ENCODE data around the gene EIF2S1. TPM values are rescaled to one million over a fixed set of nuclear protein-coding genes. Genes with fewer than 3 reads are reported as not detected.

The EIF2S1 gene
- total RNA-seq, 2 experiments from 2014 or later: 136 to 150 TPM

DNA sequence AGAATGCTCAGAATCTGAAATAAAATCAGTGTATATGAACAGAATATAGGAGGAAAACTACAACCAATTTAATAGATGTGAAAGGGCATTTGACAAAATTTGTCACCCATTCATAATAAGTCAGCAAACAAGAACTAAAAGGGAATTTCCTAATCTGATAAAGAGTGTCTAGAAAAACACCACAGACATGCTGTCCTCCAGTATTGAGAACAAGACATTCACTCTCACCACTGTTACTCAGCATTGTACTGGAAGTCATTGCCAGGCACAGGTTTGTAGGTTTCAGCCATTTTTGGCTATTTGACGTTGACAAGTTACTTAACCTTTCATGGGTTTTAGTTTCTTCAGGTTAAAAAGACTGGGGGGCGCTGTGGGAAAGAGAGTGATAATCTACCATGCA lies 13.2 kb downstream of the EIF2S1 start:
- POLR2A ChIA-PET: no interaction called here
- H3K4me1 Mint-ChIP-seq (ENCODE audit: low read depth): peaks cover 12% of the 10 kb centered on the region
- CTCF ChIA-PET: interaction anchor here (1.1 kb wide), 1 partner anchor 14 kb away, joined by 3 read pairs; the partner anchor contains the start of genes ATP6V1D and EIF2S1
- no peaks in the 10 kb centered on the region for H3K27me3 Mint-ChIP-seq (ENCODE audit: low read depth)
- peaks cover 56% of the 10 kb centered on the region for H3K36me3 Mint-ChIP-seq (ENCODE audit: low read depth)
- no peak overlapping the region for H3K27ac Mint-ChIP-seq
- no peaks in the 10 kb centered on the region for H3K9me3 Mint-ChIP-seq (ENCODE audit: insufficient read depth)
- H3K4me3 Mint-ChIP-seq: no peak overlapping the region
- no peak for DNase-seq
- ATAC-seq: no peak

DNA sequence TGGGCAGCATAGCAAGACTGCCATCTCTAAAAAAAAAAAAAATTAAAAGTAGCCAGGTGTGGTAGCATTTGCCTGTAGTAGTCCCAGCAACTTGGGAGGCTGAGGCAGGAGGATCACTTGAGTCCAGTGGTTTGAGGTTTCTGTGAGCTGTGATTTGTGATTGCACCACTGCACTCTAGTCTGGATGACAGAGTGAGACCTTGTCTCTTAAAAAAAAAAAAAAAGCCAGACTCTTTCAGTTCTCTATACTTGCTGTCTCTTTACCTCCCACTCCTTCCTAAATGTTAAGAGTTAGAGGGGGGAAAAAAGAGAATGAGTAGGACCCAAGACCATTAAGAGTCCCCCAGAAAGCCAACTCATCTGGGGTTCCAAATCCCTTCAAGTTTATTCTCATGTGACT lies 17.8 kb downstream of the EIF2S1 start:
- H3K4me3 Mint-ChIP-seq: no peak overlapping the region

DNA sequence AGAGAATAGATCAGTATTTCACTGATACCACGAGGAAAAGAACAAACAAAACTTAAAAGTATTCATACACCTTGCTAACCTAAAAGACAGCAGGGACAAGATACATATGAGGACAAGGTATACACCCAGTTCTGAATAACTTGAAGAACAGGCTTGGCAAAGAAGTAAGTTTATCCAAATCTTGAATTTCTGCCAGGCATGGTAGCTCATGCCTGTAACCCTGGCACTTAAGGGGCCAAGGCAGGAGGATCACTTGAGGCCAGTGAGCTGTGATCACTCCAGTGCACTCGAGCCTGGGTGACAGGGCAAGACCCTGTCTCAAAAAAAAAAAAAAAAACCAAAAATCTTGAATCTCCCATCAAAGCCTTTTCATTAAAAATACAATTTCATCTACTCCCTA lies 25.0 kb downstream of the EIF2S1 start:
- Mint-ChIP-seq H3K27ac (no peak overlapping the region), H3K27me3 (ENCODE audit: low read depth) (no peaks in the 10 kb centered on the region), H3K9me3 (ENCODE audit: insufficient read depth) (no peaks in the 10 kb centered on the region), H3K4me1 (ENCODE audit: low read depth) (no peaks in the 10 kb centered on the region), H3K4me3 (no peak overlapping the region), H3K36me3 (ENCODE audit: low read depth) (peaks cover 58% of the 10 kb centered on the region)
- ChIA-PET POLR2A (no interaction called here), CTCF (interaction anchor here (1.2 to 1.4 kb wide), 3 partner anchors 25 to 43 kb away, joined by 3 read pairs; partner anchors contain the start of gene EIF2S1)
- ATAC-seq: no peak
- no peak for DNase-seq

More for the DNA sequence above, 17.8 kb downstream of the EIF2S1 start:
- peaks cover 3% of the 10 kb centered on the region for H3K4me1 Mint-ChIP-seq (ENCODE audit: low read depth)
- no peaks in the 10 kb centered on the region for H3K9me3 Mint-ChIP-seq (ENCODE audit: insufficient read depth)
- ChIA-PET CTCF (no interaction called here), POLR2A (no interaction called here)
- H3K27ac Mint-ChIP-seq: no peak overlapping the region
- ATAC-seq (no peak), DNase-seq (no peak)
- no peaks in the 10 kb centered on the region for H3K27me3 Mint-ChIP-seq (ENCODE audit: low read depth)
- H3K36me3 Mint-ChIP-seq (ENCODE audit: low read depth): peaks cover 68% of the 10 kb centered on the region

DNA sequence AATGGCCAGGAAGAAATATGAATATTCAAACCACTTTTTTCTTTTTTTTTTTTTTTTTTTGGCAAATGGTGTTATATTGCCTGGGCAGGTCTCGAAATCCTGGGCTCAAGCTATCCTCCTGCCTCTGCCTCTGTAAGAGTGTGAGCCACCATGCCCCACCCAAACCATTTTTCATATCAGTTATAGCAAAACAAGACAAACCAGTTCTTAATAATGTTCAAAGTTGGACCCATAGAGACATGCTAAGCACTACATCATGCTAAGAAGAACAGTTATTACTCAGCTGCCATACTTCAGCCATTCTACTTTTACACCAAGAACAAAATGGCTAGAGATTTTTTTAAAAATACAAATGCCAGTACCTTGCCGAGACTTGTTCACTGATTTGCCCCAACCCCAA lies 25.5 kb downstream of the EIF2S1 start:
- Mint-ChIP-seq H3K36me3 (ENCODE audit: low read depth) (peaks cover 53% of the 10 kb centered on the region), H3K27ac (peak overlapping the region; percentile 55), H3K27me3 (ENCODE audit: low read depth) (no peaks in the 10 kb centered on the region), H3K9me3 (ENCODE audit: insufficient read depth) (no peaks in the 10 kb centered on the region), H3K4me1 (ENCODE audit: low read depth) (no peaks in the 10 kb centered on the region), H3K4me3 (no peak overlapping the region)
- ChIA-PET CTCF (interaction anchor here (0.8 to 1.4 kb wide), 3 partner anchors 9 to 29 kb away, joined by 3 read pairs; partner anchors contain the start of gene EIF2S1), POLR2A (no interaction called here)
- DNase-seq (no peak), ATAC-seq (no peak)

DNA sequence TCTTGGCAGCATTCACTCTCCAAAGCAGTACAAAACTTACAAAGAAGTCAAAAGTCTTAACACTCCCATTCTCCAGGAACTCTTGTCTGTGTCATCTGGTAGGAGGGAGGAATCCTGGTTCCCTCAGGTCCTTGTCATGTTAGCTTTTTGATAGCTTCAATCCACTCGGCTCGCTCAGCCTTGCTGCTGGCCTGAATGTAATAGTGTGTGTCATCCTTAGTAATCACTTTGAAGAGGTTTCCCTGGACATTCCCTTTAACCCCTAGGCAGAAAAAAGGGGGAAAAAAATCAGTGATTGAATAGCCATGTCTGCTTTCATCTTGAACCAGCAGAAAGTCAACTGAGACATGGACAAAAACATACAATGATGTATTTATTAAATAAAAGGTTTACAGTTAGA lies 27.1 kb downstream of the EIF2S1 start:
- ChIA-PET CTCF (interaction anchor here (1.8 kb wide), 1 partner anchor 27 kb away, joined by 8 read pairs; the partner anchor contains the start of genes ATP6V1D and EIF2S1), POLR2A (no interaction called here)
- Mint-ChIP-seq H3K4me1 (ENCODE audit: low read depth) (peaks cover 3% of the 10 kb centered on the region), H3K4me3 (no peak overlapping the region), H3K9me3 (ENCODE audit: insufficient read depth) (no peaks in the 10 kb centered on the region), H3K27me3 (ENCODE audit: low read depth) (no peaks in the 10 kb centered on the region), H3K36me3 (ENCODE audit: low read depth) (peaks cover 43% of the 10 kb centered on the region), H3K27ac (no peak overlapping the region)
- DNase-seq (no peak), ATAC-seq (no peak)

DNA sequence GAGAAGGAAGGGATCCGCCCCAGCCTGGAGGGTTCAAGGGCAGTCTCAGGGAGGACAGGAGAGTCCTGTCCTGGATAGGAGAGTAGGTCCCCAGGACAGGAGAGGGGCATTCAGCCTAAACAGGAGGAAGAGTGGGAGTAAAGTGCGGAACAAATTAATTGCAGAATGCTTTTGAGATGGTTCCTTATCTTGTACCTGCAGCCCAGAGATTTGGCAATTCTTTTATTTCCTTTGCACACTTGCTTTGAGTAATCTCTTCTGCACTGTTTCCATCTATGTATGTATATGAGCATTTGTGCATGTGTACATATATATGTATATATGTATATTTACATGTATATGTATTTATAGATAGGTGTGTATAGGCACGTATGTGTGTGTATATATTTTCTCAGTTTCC lies 29.1 kb downstream of the EIF2S1 start:
- Mint-ChIP-seq H3K9me3 (ENCODE audit: insufficient read depth) (no peaks in the 10 kb centered on the region), H3K4me3 (no peak overlapping the region), H3K36me3 (ENCODE audit: low read depth) (peaks cover 29% of the 10 kb centered on the region), H3K27ac (no peak overlapping the region), H3K27me3 (ENCODE audit: low read depth) (no peaks in the 10 kb centered on the region), H3K4me1 (ENCODE audit: low read depth) (peaks cover 3% of the 10 kb centered on the region)
- DNase-seq (no peak), ATAC-seq (no peak)
- ChIA-PET POLR2A (no interaction called here), CTCF (no interaction called here)

DNA sequence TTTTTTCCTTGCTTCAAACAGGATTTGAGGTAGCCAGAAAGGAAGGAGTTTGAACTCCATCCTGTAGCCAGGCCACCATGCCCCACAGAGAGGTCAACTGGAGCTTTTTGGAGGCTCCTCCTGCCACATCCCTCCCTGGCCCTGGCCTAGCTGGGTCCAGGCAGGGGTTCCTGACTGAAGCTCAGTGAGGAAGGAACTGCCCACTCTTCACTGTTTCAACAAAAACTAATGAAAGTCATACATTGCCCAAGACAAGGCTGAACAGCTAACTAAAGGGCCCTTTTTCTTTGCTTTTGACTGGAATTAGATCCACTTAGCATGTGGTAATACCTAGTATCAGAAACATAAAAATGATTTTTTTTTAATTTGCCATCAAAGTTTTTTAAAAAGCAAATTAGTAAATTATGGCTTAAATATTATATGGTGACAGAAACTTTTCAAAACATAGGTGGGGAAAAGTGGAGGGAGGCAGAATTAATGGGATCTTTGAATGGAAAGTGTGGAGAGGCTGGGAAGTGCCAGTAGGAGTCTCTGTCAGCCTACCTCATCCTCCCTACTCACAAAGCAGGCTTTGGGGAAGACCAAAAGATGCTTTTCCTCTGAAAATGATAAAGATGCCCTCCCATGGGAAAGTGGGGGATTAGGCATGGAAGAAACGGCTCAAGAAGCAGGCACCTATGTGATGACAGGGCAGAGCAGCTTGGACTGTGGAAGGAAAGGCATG lies 29.8 kb downstream of the EIF2S1 start:
- Mint-ChIP-seq H3K36me3 (ENCODE audit: low read depth) (peaks cover 22% of the 10 kb centered on the region), H3K4me1 (ENCODE audit: low read depth) (peaks cover 3% of the 10 kb centered on the region), H3K4me3 (no peak overlapping the region), H3K27ac (no peak overlapping the region), H3K9me3 (ENCODE audit: insufficient read depth) (no peaks in the 10 kb centered on the region), H3K27me3 (ENCODE audit: low read depth) (no peaks in the 10 kb centered on the region)
- ATAC-seq (no peak), DNase-seq (no peak)
- ChIA-PET POLR2A (no interaction called here), CTCF (interaction anchor here (1.0 kb wide), 1 partner anchor 30 kb away, joined by 3 read pairs; the partner anchor contains the start of genes ATP6V1D and EIF2S1)

DNA sequence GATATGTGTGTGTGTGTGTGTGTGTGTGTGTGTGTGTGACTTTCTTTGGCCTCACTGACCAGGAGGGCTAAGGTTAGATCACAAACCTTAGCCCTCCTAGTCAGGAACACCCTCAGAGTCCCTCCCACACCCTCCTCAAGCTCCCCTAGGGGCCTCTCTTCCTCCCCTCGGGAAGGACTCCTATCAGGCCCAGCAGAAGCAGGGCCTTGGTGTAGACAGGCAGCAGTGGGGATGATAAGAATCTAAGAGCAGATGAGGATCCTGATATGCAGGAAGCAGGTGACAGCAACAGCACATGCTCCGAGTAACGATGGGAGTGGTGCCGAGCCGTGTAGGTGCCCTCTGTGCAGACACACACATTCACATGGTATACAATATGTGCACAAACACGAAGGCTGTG lies 31.1 kb downstream of the EIF2S1 start:
- Mint-ChIP-seq H3K36me3 (ENCODE audit: low read depth) (peaks cover 12% of the 10 kb centered on the region), H3K9me3 (ENCODE audit: insufficient read depth) (no peaks in the 10 kb centered on the region), H3K27me3 (ENCODE audit: low read depth) (no peaks in the 10 kb centered on the region), H3K4me3 (no peak overlapping the region), H3K27ac (no peak overlapping the region), H3K4me1 (ENCODE audit: low read depth) (peaks cover 3% of the 10 kb centered on the region)
- ATAC-seq (no peak), DNase-seq (no peak)
- ChIA-PET CTCF (interaction anchor here (0.6 to 0.9 kb wide), 2 partner anchors 180 to 190 kb away, joined by 3 read pairs; no protein-coding TSS in a partner anchor), POLR2A (no interaction called here)

DNA sequence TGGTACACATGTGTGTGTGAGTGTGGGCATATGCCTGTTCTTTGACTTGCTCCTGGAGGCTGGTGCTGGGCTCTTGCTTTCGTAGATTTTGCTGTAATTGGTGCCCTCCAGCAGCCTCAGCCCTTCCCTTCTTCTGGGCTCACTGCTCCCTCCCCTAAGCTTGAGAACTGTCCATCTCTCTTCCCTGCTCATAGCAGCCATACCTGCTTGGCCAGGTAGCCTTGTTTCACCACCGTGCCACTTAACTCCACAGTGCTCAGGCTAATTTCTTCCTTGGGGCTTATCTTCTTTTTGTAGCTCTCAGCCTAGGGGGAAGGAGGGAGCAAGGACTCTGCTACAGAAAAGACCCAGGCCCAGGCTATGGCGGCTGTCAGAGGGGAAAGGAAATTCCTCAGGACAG lies 32.0 kb downstream of the EIF2S1 start:
- Mint-ChIP-seq H3K36me3 (ENCODE audit: low read depth) (peaks cover 4% of the 10 kb centered on the region), H3K4me1 (ENCODE audit: low read depth) (peaks cover 3% of the 10 kb centered on the region), H3K4me3 (no peak overlapping the region), H3K27ac (no peak overlapping the region), H3K9me3 (ENCODE audit: insufficient read depth) (no peaks in the 10 kb centered on the region), H3K27me3 (ENCODE audit: low read depth) (peaks cover under 1% of the 10 kb centered on the region)
- DNase-seq (no peak), ATAC-seq (no peak)
- CTCF ChIA-PET: no interaction called here
- POLR2A ChIA-PET: no interaction called here

DNA sequence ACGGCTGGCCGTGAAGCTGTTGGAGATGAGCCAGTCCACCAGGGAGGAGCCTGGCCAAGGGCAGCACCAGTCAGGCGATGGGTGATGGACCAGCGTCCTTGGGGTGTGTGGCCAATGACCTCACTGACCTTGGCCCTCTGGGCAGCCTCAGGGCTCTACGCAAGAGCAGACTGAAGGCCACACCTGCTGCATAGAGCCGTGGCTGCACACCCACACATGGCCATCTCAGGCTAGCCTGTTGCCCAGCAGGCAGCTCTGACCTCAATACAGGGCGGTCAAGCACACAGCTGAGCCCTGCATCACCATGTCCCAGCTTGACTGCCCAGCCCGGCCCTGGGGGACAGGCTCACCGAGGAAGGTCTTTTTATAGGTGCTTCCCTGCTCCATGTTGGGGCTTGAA lies 32.7 kb downstream of the EIF2S1 start:
- no peak for ATAC-seq
- no peak overlapping the region for H3K4me3 Mint-ChIP-seq
- POLR2A ChIA-PET: no interaction called here
- H3K27ac Mint-ChIP-seq: no peak overlapping the region
- peaks cover 3% of the 10 kb centered on the region for H3K27me3 Mint-ChIP-seq (ENCODE audit: low read depth)
- H3K4me1 Mint-ChIP-seq (ENCODE audit: low read depth): peaks cover 3% of the 10 kb centered on the region
- no peaks in the 10 kb centered on the region for H3K36me3 Mint-ChIP-seq (ENCODE audit: low read depth)
- CTCF ChIA-PET: no interaction called here
- no peak for DNase-seq
- no peaks in the 10 kb centered on the region for H3K9me3 Mint-ChIP-seq (ENCODE audit: insufficient read depth)

DNA sequence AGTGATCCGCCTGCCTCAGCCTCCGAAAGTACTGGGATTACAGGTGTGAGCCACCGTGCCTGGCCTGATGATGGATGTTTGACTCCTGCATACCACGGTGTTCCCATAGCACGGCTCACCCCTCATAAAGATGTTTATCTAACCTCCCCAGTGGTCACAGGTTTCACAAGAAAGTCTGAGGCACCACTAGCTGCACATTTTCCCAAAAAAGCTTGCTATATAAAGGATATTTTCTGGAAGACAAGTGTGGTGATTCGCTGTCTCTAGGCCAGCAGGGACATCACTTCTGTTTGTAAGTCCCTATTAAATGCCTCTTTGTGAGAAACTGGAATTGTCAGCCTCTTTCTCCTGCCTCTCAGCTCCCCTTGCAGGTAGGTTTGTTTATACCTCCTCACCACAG lies 33.6 kb downstream of the EIF2S1 start:
- H3K4me1 Mint-ChIP-seq (ENCODE audit: low read depth): peaks cover 3% of the 10 kb centered on the region
- ChIA-PET CTCF (no interaction called here), POLR2A (no interaction called here)
- no peak for ATAC-seq
- no peak overlapping the region for H3K27ac Mint-ChIP-seq
- H3K4me3 Mint-ChIP-seq: no peak overlapping the region
- no peaks in the 10 kb centered on the region for H3K9me3 Mint-ChIP-seq (ENCODE audit: insufficient read depth)
- H3K27me3 Mint-ChIP-seq (ENCODE audit: low read depth): peaks cover 3% of the 10 kb centered on the region
- DNase-seq: no peak
- H3K36me3 Mint-ChIP-seq (ENCODE audit: low read depth): no peaks in the 10 kb centered on the region

DNA sequence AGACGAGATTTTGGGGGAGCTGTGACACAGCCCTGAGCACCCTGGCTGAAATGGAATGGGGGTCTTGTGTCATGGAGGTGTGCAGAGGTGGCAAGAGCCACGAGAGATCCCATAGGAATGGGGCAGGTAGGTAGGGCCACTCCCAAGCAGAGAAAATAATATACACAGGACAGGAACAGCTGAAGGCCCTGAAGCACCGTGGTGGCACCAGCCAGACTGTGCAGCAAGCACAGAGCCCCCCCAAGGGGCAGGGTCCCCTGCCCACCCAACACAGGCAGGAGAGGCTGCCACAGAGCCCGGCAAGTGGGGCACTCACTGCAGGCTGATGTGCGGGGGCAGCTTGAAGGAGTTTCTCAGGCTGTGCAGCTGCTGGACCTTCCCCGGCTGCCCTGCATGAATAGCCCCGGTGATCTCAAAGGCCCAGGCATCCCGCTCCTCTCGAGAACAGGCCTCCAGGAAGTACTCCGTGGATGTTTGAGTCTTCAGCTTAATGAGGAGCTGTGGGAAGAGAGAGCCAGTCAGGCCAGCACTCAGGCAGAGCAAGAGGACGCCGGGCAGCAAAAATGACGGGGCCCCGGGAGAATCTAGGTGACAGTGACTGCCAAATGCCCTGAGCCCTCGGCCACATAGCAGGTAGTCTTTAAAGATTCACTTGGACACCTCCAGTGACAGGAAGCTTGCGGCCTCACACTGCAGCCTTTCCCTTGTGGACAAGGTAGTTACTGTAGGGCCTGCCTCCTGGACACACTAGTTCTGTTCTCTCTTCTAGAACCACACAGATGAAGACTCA lies 35.2 kb downstream of the EIF2S1 start:
- no peak for DNase-seq
- Mint-ChIP-seq H3K36me3 (ENCODE audit: low read depth) (no peaks in the 10 kb centered on the region), H3K4me3 (no peak overlapping the region), H3K27ac (no peak overlapping the region), H3K9me3 (ENCODE audit: insufficient read depth) (no peaks in the 10 kb centered on the region), H3K27me3 (ENCODE audit: low read depth) (peaks cover 8% of the 10 kb centered on the region), H3K4me1 (ENCODE audit: low read depth) (peaks cover 3% of the 10 kb centered on the region)
- CTCF ChIA-PET: no interaction called here
- POLR2A ChIA-PET: no interaction called here
- ATAC-seq: no peak

All from activated CD8-positive, alpha-beta T cell treated with anti-CD3 and anti-CD28 coated beads, Interleukin-2, amount 10 ng/mL, durations not matched to agents 7 days and 5 days (primary cell).